Left ventricle myocardium inferior (tissue), 1 donor: ENCODE measurements around the gene ZWILCH. TPM values are rescaled to one million over a fixed set of nuclear protein-coding genes. Genes with fewer than 3 reads are reported as not detected.

Source experiments
- DNase-seq: peaks from one replicate; pipeline ENCODE4 v3.0.0-alpha.2; 2020
- H3K27ac ChIP-seq: fragments of 200-600 bp; replicated peaks from 2 replicates; pipeline ENCODE4 v1.8.0; 2021
- H3K27me3 ChIP-seq: fragments of 200-600 bp; 2 replicates; pipeline ENCODE4 v1.8.0; 2021; ENCODE audit warnings: low read depth
- H3K36me3 ChIP-seq: fragments of 200-600 bp; 2 replicates; pipeline ENCODE4 v1.8.0; 2021
- H3K4me1 ChIP-seq: fragments of 200-600 bp; 2 replicates; pipeline ENCODE4 v1.8.0; 2021
- H3K4me3 ChIP-seq: fragments of 200-600 bp; 2 replicates; pipeline ENCODE4 v1.8.0; 2021; ENCODE audit warnings: mild to moderate bottlenecking, moderate library complexity
- H3K9me3 ChIP-seq: fragments of 200-600 bp; replicated peaks from 2 replicates; pipeline ENCODE4 v1.8.0; 2021
- CTCF ChIP-seq: fragments of 200-600 bp; IDR thresholded peaks from 2 replicates; pipeline ENCODE4 v1.8.0; 2021; ENCODE audit warnings: antibody characterized with exemption, mild to moderate bottlenecking, borderline replicate concordance
- intact Hi-C: fragments of 100-400 bp; cut with micrococcal nuclease; formaldehyde crosslinking; loops from one replicate; pipeline ENCODE4 v1.11.0; 2022
- total RNA-seq: library from RNA; stranded (reverse); fragmentation: NEBNext Ultra II Directional; extraction: Animal tissue kit (Norgen Biotek cat#: 25700); gene quantifications from one replicate; pipeline ENCODE4 v1.2.1, GENCODE V29; 2021
- donor health status: DM: no; HTN: yes; CAD: no; lungs with severe emphysema.

Gene ZWILCH
- total RNA-seq, 1 donor from 2014 or later = 2.0 TPM

DNA sequence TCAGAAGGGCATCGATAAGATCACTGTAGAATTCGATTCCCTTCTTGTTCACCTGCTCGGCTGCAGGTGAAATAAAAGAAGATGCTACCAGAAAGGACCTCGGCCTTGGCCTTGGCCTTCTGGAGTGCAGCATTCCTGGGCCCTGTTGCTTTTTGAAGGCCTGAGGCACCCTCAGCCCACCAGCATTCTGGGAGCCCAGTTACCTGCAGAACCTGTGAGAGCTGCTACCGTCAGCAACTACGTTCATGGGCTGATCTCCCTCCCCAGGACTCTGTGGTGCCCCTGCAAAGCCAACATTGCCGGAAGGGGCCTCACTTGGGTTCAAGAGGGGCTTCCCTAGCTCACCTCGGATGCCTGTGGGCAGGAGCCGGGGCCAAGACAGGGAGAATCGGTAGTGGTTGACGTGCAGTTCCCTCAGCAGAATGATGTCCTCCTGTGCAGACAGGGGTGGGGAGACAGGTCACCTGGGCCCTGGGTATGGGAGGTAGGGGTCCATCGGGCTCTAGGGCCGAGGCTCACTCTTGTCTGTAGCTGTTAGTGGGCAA, 58.5 kb downstream of the ZWILCH start:
- H3K27ac ChIP-seq = no peak overlapping the region
- no peaks in the 10 kb centered on the region for H3K9me3 ChIP-seq
- intact Hi-C loops = no loop called here
- DNase-seq = no peak
- peaks cover 7% of the 10 kb centered on the region for H3K4me1 ChIP-seq
- no peaks in the 10 kb centered on the region for H3K36me3 ChIP-seq
- H3K27me3 ChIP-seq = no peaks in the 10 kb centered on the region
- TF ChIP-seq CTCF = no peak
- H3K4me3 ChIP-seq = no peak overlapping the region

- Histone ChIP-seq H3K4me3 (no peak overlapping the region), H3K27ac (no peak overlapping the region), H3K27me3 (no peaks in the 10 kb centered on the region), H3K9me3 (no peaks in the 10 kb centered on the region), H3K36me3 (no peaks in the 10 kb centered on the region), H3K4me1 (peaks cover 7% of the 10 kb centered on the region)
- intact Hi-C loops = no loop called here
- no peak for DNase-seq
- no peak for TF ChIP-seq CTCF
Measured at GRCh38 chr15:66564136-66565041, 59.3 kb downstream of the ZWILCH start.

- TF ChIP-seq CTCF = no peak
- Histone ChIP-seq H3K4me3 (no peak overlapping the region), H3K36me3 (no peaks in the 10 kb centered on the region), H3K4me1 (peaks cover 7% of the 10 kb centered on the region), H3K27ac (no peak overlapping the region), H3K9me3 (no peaks in the 10 kb centered on the region), H3K27me3 (no peaks in the 10 kb centered on the region)
- intact Hi-C loops = no loop called here
- DNase-seq = no peak
Measured at GRCh38 chr15:66565141-66565641, 60.1 kb downstream of the ZWILCH start.

GRCh38 chr15:66565741-66566144, 60.6 kb downstream of the ZWILCH start, which contains the start of gene LCTL:
Gene LCTL (minus strand): TSS chr15:66565998. CDS start chr15:66565365, 633 bp downstream.
- Histone ChIP-seq H3K9me3 (no peaks in the 10 kb centered on the region), H3K27me3 (no peaks in the 10 kb centered on the region), H3K4me3 (no peak within 1 kb of the TSS), H3K27ac (no peak within 1 kb of the TSS), H3K36me3 (no peaks in the 10 kb centered on the region), H3K4me1 (peaks cover 7% of the 10 kb centered on the region)
- no peak for TF ChIP-seq CTCF
- intact Hi-C loops = no loop called here
- DNase-seq = no peak

DNA sequence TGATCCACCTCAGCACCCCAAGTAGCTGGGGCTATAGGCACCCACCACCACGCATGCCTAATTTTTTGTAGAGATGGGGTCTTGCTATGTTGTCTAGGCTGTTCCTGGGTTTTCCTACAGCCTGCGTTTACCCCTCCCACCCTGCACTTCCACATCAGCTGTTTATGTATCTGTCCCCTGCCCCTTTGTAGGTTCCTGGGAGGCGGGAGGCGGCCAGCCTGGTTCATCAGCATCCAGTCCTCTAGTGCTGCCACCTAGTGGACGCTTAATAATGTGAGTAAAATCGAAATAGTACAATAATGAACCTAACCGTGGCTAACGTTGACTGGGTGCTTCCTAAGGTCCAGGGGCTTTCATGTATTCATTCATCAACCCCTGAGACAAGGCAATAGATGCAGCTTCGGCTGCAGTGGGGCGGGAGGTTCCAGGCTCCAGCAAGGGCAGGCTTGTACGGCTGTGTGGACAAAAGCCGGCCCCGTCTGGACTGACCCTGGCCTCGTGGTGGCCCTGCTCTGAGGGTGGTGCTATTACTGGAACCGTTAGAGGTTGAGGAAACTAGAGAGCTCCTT, 61.9 kb downstream of the ZWILCH start:
- no peaks in the 10 kb centered on the region for H3K27me3 ChIP-seq
- H3K4me3 ChIP-seq = peak overlapping the region; percentile 4
- no peaks in the 10 kb centered on the region for H3K36me3 ChIP-seq
- intact Hi-C loops = no loop called here
- DNase-seq = peak; percentile 32
- TF ChIP-seq CTCF = peak; percentile 78
- H3K27ac ChIP-seq = no peak overlapping the region
- no peaks in the 10 kb centered on the region for H3K9me3 ChIP-seq
- peaks cover 7% of the 10 kb centered on the region for H3K4me1 ChIP-seq
